HEK293T (cell line): ENCODE results near the gene TIMP3.

ENCODE experiments used
- ARNT ChIP-seq: fragments of 450-650 bp; IDR thresholded peaks from 2 replicates; pipeline ENCODE4 v1.6.1; 2017; ENCODE audit warnings: mild to moderate bottlenecking
- BHLHE40 ChIP-seq: fragments of 450-650 bp; IDR thresholded peaks from 2 replicates; pipeline ENCODE4 v1.6.1; 2016; ENCODE audit warnings: mild to moderate bottlenecking, moderate library complexity, borderline replicate concordance
- CTBP1 ChIP-seq: fragments of 450-650 bp; IDR thresholded peaks from 2 replicates; pipeline ENCODE4 v1.6.1; 2016; ENCODE audit warnings: borderline replicate concordance
- ELF4 ChIP-seq: fragments of 450-650 bp; IDR thresholded peaks from 2 replicates; pipeline ENCODE4 v1.6.1; 2017; ENCODE audit warnings: antibody characterized with exemption
- FOXA1 ChIP-seq: fragments of 450-650 bp; IDR thresholded peaks from 2 replicates; pipeline ENCODE4 v1.6.1; 2016; ENCODE audit warnings: mild to moderate bottlenecking
- FOXK2 ChIP-seq: fragments of 450-650 bp; IDR thresholded peaks from 2 replicates; pipeline ENCODE4 v1.6.1; 2016; ENCODE audit warnings: mild to moderate bottlenecking
- FOXM1 ChIP-seq: fragments of 450-650 bp; IDR thresholded peaks from 2 replicates; pipeline ENCODE4 v1.6.1; 2017; ENCODE audit warnings: mild to moderate bottlenecking, borderline replicate concordance
- L3MBTL2 ChIP-seq: fragments of 450-650 bp; conservative IDR thresholded peaks from 2 replicates; pipeline ENCODE4 v1.6.1; 2016; ENCODE audit warnings: mild to moderate bottlenecking
- LEF1 ChIP-seq: fragments of 450-650 bp; IDR thresholded peaks from 2 replicates; pipeline ENCODE4 v1.6.1; 2017; ENCODE audit warnings: mild to moderate bottlenecking, borderline replicate concordance
- NFRKB ChIP-seq: fragments of 450-650 bp; IDR thresholded peaks from 2 replicates; pipeline ENCODE4 v1.6.1; 2016; ENCODE audit warnings: mild to moderate bottlenecking, moderate library complexity
- SP1 ChIP-seq: fragments of 450-650 bp; IDR thresholded peaks from 2 replicates; pipeline ENCODE4 v1.6.1; 2017
- TARDBP ChIP-seq: fragments of 450-650 bp; IDR thresholded peaks from 2 replicates; pipeline ENCODE4 v1.6.1; 2016
- ZNF384 ChIP-seq: fragments of 450-650 bp; IDR thresholded peaks from 2 replicates; pipeline ENCODE4 v1.6.1; 2016
- TF ChIP-seq, protein P1 (sequence below): fragments of 450-650 bp; IDR thresholded peaks from 2 replicates; pipeline ENCODE4 v1.6.1; 2016

DNA sequence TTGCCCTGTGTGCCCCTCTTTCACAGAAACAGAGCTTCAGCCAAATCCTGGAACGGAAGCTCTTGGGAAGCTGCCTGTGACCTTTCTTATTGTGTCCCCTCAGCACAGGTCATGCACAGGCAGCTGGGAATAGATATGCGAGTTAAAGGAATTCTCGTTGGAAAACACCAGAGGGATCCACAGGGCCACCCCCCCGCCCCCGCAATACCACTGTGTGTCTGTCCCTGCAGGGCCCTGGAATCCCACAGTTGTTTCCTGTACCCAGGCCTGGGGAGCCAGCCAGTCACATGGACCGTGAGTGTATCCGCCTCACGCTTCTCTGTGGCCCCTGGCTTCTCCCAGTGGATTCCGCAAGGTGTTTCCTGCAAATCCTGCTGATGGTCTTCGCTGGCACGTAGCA lies 29.0 kb downstream of the TIMP3 start:
- TF ChIP-seq BHLHE40 (no peak), FOXK2 (no peak), SP1 (no peak), FOXA1 (no peak), CTBP1 (no peak), FOXM1 (no peak), ARNT (no peak), ELF4 (no peak), TARDBP (no peak), LEF1 (no peak), L3MBTL2 (no peak), ZNF384 (no peak), NFRKB (no peak)
- TF ChIP-seq, protein P1, sequence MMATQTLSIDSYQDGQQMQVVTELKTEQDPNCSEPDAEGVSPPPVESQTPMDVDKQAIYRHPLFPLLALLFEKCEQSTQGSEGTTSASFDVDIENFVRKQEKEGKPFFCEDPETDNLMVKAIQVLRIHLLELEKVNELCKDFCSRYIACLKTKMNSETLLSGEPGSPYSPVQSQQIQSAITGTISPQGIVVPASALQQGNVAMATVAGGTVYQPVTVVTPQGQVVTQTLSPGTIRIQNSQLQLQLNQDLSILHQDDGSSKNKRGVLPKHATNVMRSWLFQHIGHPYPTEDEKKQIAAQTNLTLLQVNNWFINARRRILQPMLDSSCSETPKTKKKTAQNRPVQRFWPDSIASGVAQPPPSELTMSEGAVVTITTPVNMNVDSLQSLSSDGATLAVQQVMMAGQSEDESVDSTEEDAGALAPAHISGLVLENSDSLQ: no peak
